HG03095 (cell line): ENCODE measurements around the gene RNF149.
"Not testable (repeated sequence)": the region's sequence is repeated elsewhere in the genome, so short reads cannot be mapped to it uniquely, and the experiment has no call there.

ENCODE experiments used
- ATAC-seq: cut with Tn5 transposase; IDR thresholded peaks from one replicate; pipeline ENCODE4 v1.9.1; 2021; ENCODE audit warnings: moderate library complexity; ENCODE audit not compliant: unreplicated experiment

The RNF149 gene

GRCh38 chr2:101263377-101263800 is 45.1 kb downstream of the RNF149 start:
- ATAC-seq: no peak

- no peak for ATAC-seq
Observed at GRCh38 chr2:101262142-101262541, 46.4 kb downstream of the RNF149 start.

- ATAC-seq: no peak
Observed at GRCh38 chr2:101258804-101259203, 49.7 kb downstream of the RNF149 start.

GRCh38 chr2:101256316-101256715 is 52.2 kb downstream of the RNF149 start:
- no peak for ATAC-seq

GRCh38 chr2:101255501-101255900 is 53.0 kb downstream of the RNF149 start:
- no peak for ATAC-seq

GRCh38 chr2:101253703-101254450 is 54.6 kb downstream of the RNF149 start:
- no peak for ATAC-seq

GRCh38 chr2:101253013-101253702 is 55.3 kb downstream of the RNF149 start:
- ATAC-seq: peak; percentile 46

- peak; percentile 92 for ATAC-seq
Observed at GRCh38 chr2:101252408-101253012, 56.0 kb downstream of the RNF149 start, which contains the start of gene CNOT11. TSS of gene CNOT11 (plus strand) at chr2:101252886. CDS start at chr2:101252965, 79 bp downstream.

GRCh38 chr2:101251844-101252407 is 56.6 kb downstream of the RNF149 start:
- ATAC-seq: peak; percentile 42

GRCh38 chr2:101251246-101251781 is 57.2 kb downstream of the RNF149 start:
- ATAC-seq: not testable (repeated sequence)

- no peak for ATAC-seq
Observed at GRCh38 chr2:101249826-101250225, 58.7 kb downstream of the RNF149 start.

- not testable (repeated sequence) for ATAC-seq
Observed at GRCh38 chr2:101248756-101249155, 59.7 kb downstream of the RNF149 start.

- ATAC-seq: not testable (repeated sequence)
Observed at GRCh38 chr2:101245468-101245867, 63.0 kb downstream of the RNF149 start.

GRCh38 chr2:101244899-101245298 is 63.6 kb downstream of the RNF149 start:
- ATAC-seq: not testable (repeated sequence)

GRCh38 chr2:101244373-101244772 is 64.1 kb downstream of the RNF149 start:
- ATAC-seq: not testable (repeated sequence)

GRCh38 chr2:101241158-101241557 is 67.3 kb downstream of the RNF149 start:
- ATAC-seq: no peak

GRCh38 chr2:101240694-101241093 is 67.8 kb downstream of the RNF149 start:
- not testable (repeated sequence) for ATAC-seq

GRCh38 chr2:101239760-101240118 is 68.8 kb downstream of the RNF149 start:
- not testable (repeated sequence) for ATAC-seq

- no peak for ATAC-seq
Observed at GRCh38 chr2:101238930-101239759, 69.4 kb downstream of the RNF149 start.

GRCh38 chr2:101237944-101238343 is 70.6 kb downstream of the RNF149 start:
- ATAC-seq: not testable (repeated sequence)
